Uterus (tissue), 2 donors: Measurements from ENCODE around the gene GATM.

ENCODE experiments used
- CTCF ChIP-seq, 4 experiments: fragments of 200-600 bp in 2 of 4; fragments of 450-650 bp in 2 of 4; sonication (generic) in 2 of 4; IDR thresholded peaks; one replicate each; pipeline ENCODE4 v1.5.1; 2016 to 2019; ENCODE audit warnings: antibody characterized with exemption in 4 of 4, mild to moderate bottlenecking in 2 of 4, moderate library complexity in 1 of 4
- POLR2A ChIP-seq, 2 donors: fragments of 450-650 bp; IDR thresholded peaks; one replicate each; pipeline ENCODE4 v1.6.1; 2016; ENCODE audit warnings: antibody characterized with exemption in 2 of 2, mild to moderate bottlenecking in 1 of 2, moderate library complexity in 1 of 2

DNA sequence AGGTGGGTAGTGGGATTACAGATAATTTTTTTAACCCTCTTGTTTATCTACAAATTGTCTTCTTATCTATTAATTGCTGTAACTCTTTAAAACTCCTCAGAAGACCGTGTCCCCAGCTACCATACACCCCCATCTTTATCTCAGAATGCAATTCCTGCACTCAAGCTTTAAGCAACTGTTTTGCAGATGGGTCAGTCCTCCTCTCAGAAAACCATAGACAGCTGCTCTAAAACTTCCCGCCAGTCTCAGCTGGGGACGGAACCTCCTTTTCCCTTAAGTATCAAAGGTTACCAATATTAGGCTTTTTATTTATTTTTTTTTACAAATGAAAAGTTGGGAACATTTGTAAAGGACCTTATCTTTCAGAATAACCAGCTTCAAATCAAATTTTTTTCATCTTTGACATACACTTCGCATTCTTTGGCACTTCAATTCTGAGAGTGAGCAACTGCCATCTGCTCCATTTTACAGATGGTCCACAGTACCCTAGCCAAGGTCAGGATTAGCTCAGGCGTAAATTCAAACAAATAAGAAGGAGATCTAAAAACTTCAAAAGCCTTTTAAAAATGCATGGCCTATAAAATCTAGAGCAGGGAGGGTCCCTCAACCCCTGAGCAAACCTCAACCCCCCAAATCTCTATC is 1.3 kb downstream of the GATM start:
- TF ChIP-seq POLR2A (IDR thresholded peaks at IDR 0.05), result no peak
- no peak for TF ChIP-seq CTCF (IDR thresholded peaks at IDR 0.05)
